Sciatic nerve (tissue), 2 donors: ENCODE data around the gene TTC1. TPM values are rescaled to one million over a fixed set of nuclear protein-coding genes. Genes with fewer than 3 reads are reported as not detected.

Source experiments
- ATAC-seq: fragments of 200-7000 bp; cut with Tn5 transposase; one replicate; pipeline ENCODE4 v1.9.1; 2020; ENCODE audit warnings: mild to moderate bottlenecking, moderate library complexity
- DNase-seq: peaks from one replicate; pipeline ENCODE4 v3.0.0-alpha.2; 2020; ENCODE audit warnings: low spot score
- intact Hi-C: fragments of 100-400 bp; cut with DNase I; formaldehyde crosslinking; loops from one replicate; pipeline ENCODE4 v1.14.2; 2022
- total RNA-seq: library from RNA; stranded (reverse); fragmentation: NEBNext Ultra II Directional; extraction: Animal tissue kit (Norgen Biotek cat#: 25700); gene quantifications from one replicate; pipeline ENCODE4 v1.2.1, GENCODE V29; 2021
- donor health status: DM: no; HTN: no; CAD: no.
- donor health status: DM: no; HTN: no; CAD: no.

TTC1 gene
- total RNA-seq, 1 donor from 2014 or later = 47.2 TPM

DNA sequence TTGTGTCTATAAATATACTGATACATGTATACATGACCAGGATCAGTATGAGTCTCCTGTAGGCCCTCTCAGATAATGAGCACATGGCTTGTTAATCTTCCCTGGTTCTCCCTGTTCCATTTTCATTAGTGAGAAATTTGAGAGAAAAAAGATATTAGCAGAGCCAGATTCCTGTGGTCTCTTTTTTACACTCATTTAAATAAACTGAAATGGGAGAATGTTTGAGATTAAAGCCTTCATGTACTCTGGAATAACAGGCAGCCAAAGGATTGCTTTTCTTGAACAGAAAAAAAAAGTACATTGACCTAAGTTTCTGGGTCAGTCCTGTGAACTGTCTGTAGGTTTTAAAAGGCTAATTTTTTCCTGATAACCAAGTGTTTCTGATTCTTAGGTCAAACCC lies 66.1 kb downstream of the TTC1 start:
- no peak for ATAC-seq
- intact Hi-C loops = no loop called here
- DNase-seq = no peak

DNA sequence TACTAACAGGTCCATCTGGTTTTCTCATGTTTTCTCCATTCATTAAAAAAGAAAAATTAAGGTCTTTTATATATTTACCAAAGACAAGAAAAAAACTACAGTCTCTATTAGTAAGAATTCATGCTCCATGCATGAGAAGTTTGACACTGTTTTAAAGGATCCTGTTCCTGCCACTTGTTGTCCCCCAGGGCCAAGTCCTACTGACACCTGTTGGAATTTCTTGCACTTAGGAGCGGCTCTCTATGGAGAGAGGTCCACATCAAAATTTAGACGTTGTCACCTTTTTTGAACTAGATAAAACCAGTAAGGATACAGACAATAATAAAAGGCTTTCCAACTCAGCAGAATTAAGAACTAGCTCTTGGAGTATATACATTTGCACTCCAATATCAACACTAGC lies 68.1 kb downstream of the TTC1 start:
- intact Hi-C loops = no loop called here
- DNase-seq (no peak), ATAC-seq (no peak)

DNA sequence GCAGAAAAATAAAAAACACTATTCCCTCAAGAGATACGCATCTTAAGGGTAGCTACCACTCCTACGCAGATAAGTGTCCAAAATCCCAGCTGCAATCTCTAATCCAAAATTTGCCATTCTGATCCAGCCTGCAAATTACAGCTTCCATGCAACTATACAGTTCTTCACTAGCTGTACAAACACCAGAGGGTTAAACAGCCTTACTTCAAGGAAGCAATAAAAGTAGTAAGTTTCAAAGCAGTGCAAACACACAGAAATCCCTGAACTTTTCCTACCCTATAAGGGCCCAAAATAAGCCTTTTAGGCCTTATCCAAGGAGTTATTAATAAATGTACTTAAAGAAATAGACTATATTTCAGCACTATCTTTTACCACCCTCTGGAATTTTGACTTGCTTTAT lies 70.8 kb downstream of the TTC1 start:
- no peak for ATAC-seq
- no peak for DNase-seq
- intact Hi-C loops = no loop called here

DNA sequence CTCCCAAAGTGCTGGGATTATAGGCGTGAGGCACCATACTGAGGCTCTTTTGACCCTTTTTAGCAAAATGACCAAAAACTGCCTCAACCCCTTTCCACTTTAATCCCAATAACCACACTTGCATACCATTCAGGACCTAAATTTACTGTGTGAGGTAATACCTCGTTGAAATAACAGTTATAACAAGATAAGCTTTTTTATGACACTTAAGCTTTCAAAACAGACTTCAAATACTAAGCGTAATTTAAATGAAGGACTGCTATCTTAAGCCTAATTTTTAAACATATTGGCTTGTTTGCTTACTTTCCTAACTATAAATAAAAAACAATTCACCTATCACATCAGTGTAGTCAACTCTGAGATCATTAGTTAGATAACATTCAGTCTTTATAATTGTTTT lies 72.6 kb downstream of the TTC1 start:
- DNase-seq (no peak), ATAC-seq (no peak)
- intact Hi-C loops = no loop called here

DNA sequence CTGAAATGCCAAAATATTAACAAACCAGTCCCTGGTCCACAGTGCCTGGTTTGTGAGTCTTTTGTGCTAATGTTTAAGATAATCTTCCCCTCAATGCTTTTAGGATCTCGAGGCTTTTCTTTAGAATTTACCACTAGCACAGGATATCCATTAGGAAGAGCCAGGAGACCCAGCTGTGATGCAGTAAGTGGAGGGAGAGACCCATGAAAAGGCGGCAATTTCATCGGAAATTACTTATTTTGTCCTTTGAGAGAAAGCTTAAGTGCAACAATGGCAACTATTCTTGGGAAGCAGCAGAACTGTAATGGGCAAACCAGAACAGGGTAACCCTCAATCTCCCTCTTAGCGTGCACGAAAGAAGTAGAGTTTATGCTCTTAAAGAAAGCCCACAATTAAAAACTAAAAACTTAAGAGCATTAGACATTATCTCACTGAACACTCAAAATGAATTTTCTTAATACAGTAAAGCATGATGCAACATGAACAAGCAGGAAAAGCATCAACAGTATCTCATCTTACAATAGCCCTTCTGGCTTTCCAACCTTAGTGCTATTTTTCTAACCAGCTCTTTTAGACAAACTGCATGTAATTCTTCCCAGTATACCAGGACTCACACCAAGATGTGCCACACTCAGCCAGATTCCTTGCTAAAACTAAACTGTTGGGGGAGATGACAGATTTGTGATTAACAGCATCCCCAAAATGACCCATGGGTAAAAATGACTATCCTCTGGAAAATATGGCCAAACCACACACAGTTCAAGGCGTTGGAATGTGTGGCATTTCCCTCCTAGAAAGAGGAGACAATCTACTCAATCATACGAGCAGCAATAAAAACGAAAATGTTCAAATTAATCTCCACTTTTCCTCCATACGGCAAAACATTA lies 73.9 kb downstream of the TTC1 start:
- DNase-seq (no peak), ATAC-seq (peak; percentile 53)
- intact Hi-C loops = no loop called here

DNA sequence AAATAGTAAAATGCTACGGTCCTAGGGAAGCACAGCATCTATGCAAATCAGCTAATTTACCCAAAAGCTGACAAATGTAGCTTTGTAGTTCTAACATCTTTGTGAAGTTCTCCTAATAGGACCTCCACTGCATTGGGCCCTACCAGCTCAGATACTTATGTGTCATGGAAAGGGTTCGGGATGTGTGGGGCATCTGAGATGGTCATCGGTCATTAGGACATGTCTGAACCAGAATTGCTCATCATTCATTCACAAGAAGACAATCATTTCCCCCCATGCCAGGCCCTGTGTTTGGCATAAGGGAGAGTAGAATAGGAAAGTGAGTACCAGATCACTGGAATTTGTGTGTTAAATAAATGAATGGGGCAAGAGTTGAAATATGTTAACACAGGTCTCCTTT lies 74.6 kb downstream of the TTC1 start:
- no peak for DNase-seq
- intact Hi-C loops = no loop called here
- no peak for ATAC-seq

DNA sequence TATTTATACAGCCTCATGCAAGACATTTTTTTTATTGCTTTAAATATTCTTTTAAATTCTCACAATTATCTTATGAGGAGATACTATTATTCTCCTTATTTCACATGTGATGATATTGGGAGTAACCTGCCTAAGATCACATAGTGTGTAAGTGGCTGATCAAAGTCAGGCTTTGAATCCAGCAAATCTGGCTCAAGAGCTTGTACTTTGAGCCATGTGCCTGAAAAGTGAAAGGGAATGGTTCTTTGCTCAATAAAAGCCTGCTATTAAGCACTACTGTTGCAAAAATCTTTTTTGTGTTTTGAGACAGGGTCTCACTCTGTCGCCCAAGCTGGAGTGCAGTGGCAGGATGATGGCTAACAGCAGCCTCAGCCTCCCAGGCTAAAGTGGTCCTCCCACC lies 75.2 kb downstream of the TTC1 start:
- intact Hi-C loops = no loop called here
- no peak for ATAC-seq
- DNase-seq = no peak

DNA sequence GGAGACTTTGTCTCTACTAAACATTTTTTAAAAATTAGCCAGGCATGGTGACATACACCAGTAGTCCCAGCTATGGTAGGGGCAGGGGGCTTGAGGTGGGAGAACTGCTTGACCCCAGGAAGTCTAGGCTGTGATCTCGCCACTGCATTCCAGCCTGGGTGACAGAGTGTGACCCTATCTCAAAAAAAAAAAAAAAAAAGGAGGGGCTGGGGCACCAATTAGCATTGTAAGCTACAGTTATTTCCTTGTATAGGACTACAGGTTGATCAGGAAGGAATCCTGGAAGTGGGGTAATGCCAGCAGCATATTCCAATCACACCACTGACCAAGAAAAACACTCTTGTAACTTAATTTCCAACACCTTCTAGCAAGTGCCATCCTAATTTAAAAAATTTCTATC lies 78.3 kb downstream of the TTC1 start:
- ATAC-seq (no peak), DNase-seq (no peak)
- intact Hi-C loops = no loop called here

DNA sequence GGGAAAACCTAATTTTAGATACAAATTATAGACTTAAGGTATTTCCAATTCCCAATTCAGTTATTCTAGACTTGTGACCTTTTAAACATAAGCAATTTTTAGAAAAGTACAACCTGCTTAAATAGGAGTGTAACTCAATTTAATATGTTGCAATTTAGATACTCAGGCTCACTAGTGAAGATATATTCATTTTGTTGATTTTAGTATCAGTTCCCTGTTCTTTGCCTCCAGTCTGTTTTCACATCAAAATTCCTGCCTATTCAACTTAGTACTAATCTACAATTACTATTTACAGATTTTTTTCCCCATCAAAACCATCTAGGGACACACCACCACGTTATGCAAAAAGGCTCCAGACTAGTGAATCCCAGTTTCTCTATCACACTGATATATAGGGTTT lies 79.9 kb downstream of the TTC1 start:
- no peak for ATAC-seq
- no peak for DNase-seq
- intact Hi-C loops = no loop called here

DNA sequence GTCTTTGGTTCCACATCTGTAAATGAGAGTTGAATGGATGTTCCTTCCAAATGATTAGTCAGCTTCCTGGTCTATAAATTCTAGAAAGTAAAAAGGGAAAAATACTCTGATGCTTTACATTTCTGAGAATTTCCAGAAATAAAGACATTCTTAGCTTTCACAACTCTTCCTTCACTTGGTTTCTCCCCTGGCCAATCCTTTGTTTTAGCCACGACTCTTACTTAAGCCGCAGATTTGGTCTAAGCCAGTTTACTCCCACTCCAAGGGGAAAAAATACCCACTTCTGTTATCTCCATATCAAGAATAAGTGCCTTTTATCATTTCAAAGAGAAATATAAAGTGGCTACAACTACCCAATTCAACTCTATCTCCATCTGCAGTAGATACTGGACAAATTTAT lies 80.6 kb downstream of the TTC1 start:
- DNase-seq (no peak), ATAC-seq (no peak)
- intact Hi-C loops = no loop called here

DNA sequence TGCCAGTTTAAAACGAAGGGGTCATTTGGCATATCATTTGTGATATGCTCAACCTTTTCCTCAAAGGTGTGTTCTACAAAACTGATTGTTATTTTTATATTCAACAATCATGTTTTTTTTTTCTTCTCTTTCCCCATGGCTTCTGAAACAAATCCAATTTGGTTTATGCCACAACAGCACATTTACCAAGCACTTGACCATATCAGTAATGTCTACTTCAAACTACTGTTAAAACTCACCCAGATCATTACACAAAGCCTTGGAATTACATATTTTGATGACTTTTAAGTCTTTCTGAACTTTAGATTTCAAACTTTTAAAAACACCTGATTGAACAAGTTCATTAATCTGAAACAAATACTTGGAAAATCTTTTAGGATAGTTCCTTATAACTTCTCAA lies 81.1 kb downstream of the TTC1 start:
- ATAC-seq (no peak), DNase-seq (no peak)
- intact Hi-C loops = no loop called here

DNA sequence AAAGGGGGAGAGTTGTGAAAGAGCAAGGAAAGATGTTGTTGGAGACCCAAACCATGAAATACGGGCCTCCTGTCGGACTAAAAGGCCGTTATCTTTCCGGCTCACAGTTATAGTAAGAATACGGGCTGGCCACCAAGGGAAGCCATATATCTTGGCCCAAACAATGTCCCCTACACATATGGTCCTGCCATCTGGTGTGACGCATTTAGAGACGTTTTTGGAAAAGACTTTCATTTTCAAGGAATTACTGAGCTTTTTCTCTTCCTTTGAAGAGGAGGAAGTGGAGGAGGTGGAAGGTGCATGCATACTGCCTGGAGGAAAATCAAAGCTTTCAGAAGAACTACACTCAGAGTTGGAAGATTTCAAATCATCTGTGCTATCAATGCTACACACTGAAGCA lies 83.6 kb downstream of the TTC1 start:
- no peak for DNase-seq
- intact Hi-C loops = no loop called here
- no peak for ATAC-seq

DNA sequence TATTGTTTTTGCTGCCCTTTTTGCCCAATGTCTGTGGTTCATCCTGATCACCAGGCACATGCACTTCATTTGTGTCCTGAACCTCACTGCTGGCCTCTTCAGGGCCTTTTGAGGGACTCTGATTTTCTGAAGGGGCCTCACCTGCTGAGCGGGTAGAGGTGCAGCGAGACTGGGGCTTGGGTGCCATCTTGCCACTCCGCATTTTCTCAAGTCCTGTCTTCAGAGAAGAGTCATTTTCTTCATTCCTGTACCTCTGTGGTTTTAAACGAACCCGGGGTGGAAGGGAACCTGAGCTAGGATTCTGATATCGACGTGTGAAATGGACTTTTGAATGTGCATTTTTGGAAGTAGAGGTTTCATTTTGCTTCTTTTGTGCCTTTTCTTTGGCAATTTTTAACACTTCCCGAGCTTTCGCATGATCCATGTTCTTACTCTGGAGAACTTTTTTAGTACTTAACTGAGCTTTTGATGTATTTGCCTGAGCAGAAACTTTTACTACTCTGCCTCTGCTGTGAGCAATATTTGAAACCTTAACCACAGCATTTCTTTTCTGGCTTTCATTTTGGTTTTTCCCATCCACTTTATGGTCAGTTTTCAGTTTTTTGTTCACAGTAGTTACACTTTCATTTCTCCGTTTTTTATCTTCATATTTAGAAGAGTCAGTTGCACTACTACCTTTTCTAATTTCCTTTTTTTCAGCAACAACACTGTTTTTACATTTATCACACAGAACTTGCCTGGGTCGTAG lies 84.2 kb downstream of the TTC1 start:
- ATAC-seq (no peak), DNase-seq (no peak)
- intact Hi-C loops = no loop called here

DNA sequence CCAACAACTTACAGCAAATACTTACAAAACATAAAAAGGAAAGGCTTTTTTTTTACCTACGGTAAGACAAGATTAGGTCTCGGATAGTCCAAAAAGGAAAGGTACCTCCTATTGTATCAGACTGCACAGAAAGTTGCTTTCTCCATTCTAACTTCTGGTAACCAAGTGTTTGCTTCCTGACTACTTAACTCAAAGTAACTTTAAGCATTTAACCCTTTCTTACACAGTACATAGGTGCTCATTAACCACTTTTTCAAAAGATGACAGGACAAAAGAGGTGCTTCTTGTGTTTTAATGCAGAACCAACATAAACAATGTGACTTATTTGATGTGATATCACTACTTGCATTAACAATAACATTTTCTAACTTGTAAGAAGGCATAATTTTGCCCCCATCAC lies 87.2 kb downstream of the TTC1 start:
- DNase-seq = no peak
- no peak for ATAC-seq
- intact Hi-C loops = no loop called here

DNA sequence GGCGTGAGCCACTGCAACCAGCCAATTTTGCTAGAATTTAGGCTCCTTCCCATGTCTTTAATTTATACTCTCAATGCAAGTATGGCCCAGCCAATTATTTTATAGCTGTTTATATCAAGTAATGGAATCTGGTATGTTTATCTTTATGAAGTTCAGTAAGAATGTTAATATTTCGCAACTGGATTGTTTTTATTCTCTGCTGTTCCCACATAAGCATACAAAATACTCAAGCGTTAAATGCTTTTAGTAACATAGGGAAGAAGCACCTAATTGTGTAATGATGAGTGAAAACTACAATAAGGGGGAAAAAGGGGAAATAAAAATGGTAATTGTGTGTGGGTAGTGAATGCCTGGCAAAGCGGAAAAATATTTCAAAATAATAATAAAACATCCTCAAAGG lies 89.1 kb downstream of the TTC1 start:
- DNase-seq (no peak), ATAC-seq (no peak)
- intact Hi-C loops = no loop called here

DNA sequence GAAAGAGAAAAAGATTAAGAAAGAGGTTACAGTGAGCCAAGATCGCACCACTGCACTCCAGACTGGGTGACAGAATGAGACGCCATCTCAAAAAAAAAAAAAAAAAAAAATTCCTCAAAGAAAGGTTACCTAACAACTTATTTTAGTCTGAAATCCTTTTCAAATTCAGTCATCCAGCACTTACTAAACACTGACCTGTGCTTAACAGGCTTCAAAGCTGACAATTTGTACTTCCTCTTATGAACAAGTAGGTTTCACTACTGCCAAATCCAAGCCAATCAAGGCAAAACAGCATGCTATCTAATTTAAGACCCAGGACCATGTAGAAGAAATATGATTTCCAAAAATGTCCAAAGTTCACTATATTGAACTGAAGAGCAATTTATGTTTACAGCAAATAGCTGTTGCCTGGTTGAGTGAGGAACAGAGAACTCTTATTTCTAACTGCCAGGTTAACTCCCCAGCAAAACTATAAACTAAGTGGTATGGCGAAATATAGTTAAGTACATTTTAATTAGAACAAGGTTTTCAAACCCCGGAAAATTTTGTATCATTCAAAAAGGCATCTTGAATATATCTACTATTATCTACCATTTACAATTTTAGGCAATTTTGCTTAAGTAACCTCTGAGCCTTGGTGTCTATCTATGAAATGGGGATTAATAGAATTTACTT lies 96.9 kb downstream of the TTC1 start:
- intact Hi-C loops = no loop called here
- DNase-seq (no peak), ATAC-seq (no peak)

DNA sequence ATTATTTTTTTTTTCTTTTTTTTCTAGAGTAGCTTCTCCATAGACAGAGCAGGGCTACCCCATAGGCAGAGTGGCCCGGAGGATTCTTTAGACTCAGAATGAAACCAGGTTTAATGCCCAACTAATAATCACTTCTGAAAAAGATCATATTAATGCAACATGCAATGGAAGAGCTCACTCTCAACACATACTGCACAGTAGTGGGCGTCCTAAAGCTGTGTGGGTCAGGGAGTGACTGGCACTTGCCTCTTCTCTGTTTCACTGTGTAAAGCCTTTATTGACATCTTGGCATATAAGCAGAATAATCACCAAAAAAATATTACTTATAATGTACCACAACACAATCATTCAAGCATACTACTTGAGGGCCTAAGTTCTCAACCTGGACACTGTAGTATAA lies 99.2 kb downstream of the TTC1 start:
- DNase-seq (no peak), ATAC-seq (no peak)
- intact Hi-C loops = no loop called here
